Measurements from ENCODE around the gene UBA1.

UBA1 gene

GRCh38 chrX:47185241-47185640, 8.4 kb upstream of the UBA1 start:
- no peak for DNase-seq
- Histone ChIP-seq H2AFZ (ENCODE audit: low read length) (no peak overlapping the region), H3K9ac (ENCODE audit: low read length) (no peak overlapping the region), H3K4me1 (ENCODE audit: low read length) (no peaks in the 10 kb centered on the region), H3K9me2 (replicated peaks; ENCODE audit: insufficient read depth, low read length) (no peaks in the 10 kb centered on the region), H3K4me3 (ENCODE audit: low read length) (no peak overlapping the region), H3K9me3 (replicated peaks; ENCODE audit: insufficient read depth, low read length) (no peaks in the 10 kb centered on the region), H3K4me2 (ENCODE audit: low read depth, low read length) (no peak overlapping the region), H3K27me3 (replicated peaks; ENCODE audit: insufficient read depth, low read length) (no peaks in the 10 kb centered on the region), H3F3A (ENCODE audit: insufficient read depth, low read length) (peaks cover 5% of the 10 kb centered on the region; the same call in 1 of the 2 replicates), H3K27ac (ENCODE audit: low read length) (no peak overlapping the region), H3K36me3 (replicated peaks; ENCODE audit: insufficient read depth, low read length) (no peaks in the 10 kb centered on the region), H4K20me1 (ENCODE audit: insufficient read depth, low read length) (no peaks in the 10 kb centered on the region), H3K79me2 (ENCODE audit: low read length) (no peaks in the 10 kb centered on the region)
- TF ChIP-seq EZH2phosphoT487 (IDR thresholded peaks at IDR 0.05; ENCODE audit: low read length) (no peak), CTCF (IDR thresholded peaks at IDR 0.05; ENCODE audit: low read length) (no peak), EZH2 (optimal IDR thresholded peaks at IDR 0.05; ENCODE audit: low read depth, low read length) (no peak)

GRCh38 chrX:47186096-47186740, 7.4 kb upstream of the UBA1 start:
- Histone ChIP-seq H3K9ac (ENCODE audit: low read length) (no peak overlapping the region), H3K9me3 (replicated peaks; ENCODE audit: insufficient read depth, low read length) (no peaks in the 10 kb centered on the region), H2AFZ (ENCODE audit: low read length) (no peak overlapping the region), H3K9me2 (replicated peaks; ENCODE audit: insufficient read depth, low read length) (no peaks in the 10 kb centered on the region), H4K20me1 (ENCODE audit: insufficient read depth, low read length) (no peaks in the 10 kb centered on the region), H3K79me2 (ENCODE audit: low read length) (no peaks in the 10 kb centered on the region), H3K27ac (ENCODE audit: low read length) (no peak overlapping the region), H3K4me2 (ENCODE audit: low read depth, low read length) (no peak overlapping the region), H3K36me3 (replicated peaks; ENCODE audit: insufficient read depth, low read length) (no peaks in the 10 kb centered on the region), H3K27me3 (replicated peaks; ENCODE audit: insufficient read depth, low read length) (no peaks in the 10 kb centered on the region), H3K4me1 (ENCODE audit: low read length) (no peaks in the 10 kb centered on the region), H3K4me3 (ENCODE audit: low read length) (no peak overlapping the region), H3F3A (ENCODE audit: insufficient read depth, low read length) (peaks cover 5% of the 10 kb centered on the region; the same call in 1 of the 2 replicates)
- DNase-seq = no peak
- TF ChIP-seq EZH2phosphoT487 (IDR thresholded peaks at IDR 0.05; ENCODE audit: low read length) (no peak), CTCF (IDR thresholded peaks at IDR 0.05; ENCODE audit: low read length) (no peak), EZH2 (optimal IDR thresholded peaks at IDR 0.05; ENCODE audit: low read depth, low read length) (no peak)

GRCh38 chrX:47187106-47187677, 6.4 kb upstream of the UBA1 start:
- Histone ChIP-seq H3K4me1 (ENCODE audit: low read length) (no peaks in the 10 kb centered on the region), H3F3A (ENCODE audit: insufficient read depth, low read length) (peaks cover 13% of the 10 kb centered on the region), H2AFZ (ENCODE audit: low read length) (no peak overlapping the region), H3K4me2 (ENCODE audit: low read depth, low read length) (no peak overlapping the region), H3K79me2 (ENCODE audit: low read length) (peaks cover 8% of the 10 kb centered on the region; the same call in 1 of the 2 replicates), H4K20me1 (ENCODE audit: insufficient read depth, low read length) (no peaks in the 10 kb centered on the region), H3K27ac (ENCODE audit: low read length) (no peak overlapping the region), H3K9me2 (replicated peaks; ENCODE audit: insufficient read depth, low read length) (no peaks in the 10 kb centered on the region), H3K4me3 (ENCODE audit: low read length) (no peak overlapping the region), H3K9me3 (replicated peaks; ENCODE audit: insufficient read depth, low read length) (no peaks in the 10 kb centered on the region), H3K36me3 (replicated peaks; ENCODE audit: insufficient read depth, low read length) (no peaks in the 10 kb centered on the region), H3K27me3 (replicated peaks; ENCODE audit: insufficient read depth, low read length) (no peaks in the 10 kb centered on the region), H3K9ac (ENCODE audit: low read length) (no peak overlapping the region)
- no peak for TF ChIP-seq EZH2 (optimal IDR thresholded peaks at IDR 0.05; ENCODE audit: low read depth, low read length)
- TF ChIP-seq EZH2phosphoT487 (IDR thresholded peaks at IDR 0.05; ENCODE audit: low read length) = no peak
- no peak for TF ChIP-seq CTCF (IDR thresholded peaks at IDR 0.05; ENCODE audit: low read length)
- DNase-seq = no peak

Data from MM.1S (cell line).